Measurements from ENCODE around the gene SLC25A6.
"Not testable (repeated sequence)": the region's sequence is repeated elsewhere in the genome, so short reads cannot be mapped to it uniquely, and the experiment has no call there.

Gene SLC25A6

DNA sequence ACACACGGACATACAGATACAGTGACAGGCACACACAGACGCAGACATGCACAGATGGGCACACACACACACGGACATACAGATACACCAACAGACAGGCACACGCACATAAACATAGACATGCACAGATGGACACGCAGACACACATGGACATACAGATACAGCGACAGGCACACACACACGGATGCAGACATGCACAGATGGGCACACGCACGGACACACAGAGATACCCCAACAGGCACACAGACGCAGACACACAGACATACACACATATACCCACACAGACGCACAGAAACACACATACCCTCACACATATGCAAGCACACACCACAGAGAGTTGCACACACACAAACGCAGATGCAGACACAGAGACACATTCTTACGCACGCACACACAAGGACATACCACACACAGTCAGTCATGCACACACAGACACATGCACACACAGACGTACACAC, 24.4 kb upstream of the SLC25A6 start:
- in situ Hi-C loops (cut with MboI; ENCODE audit: low sequenced_read_pairs), result no loop called here

DNA sequence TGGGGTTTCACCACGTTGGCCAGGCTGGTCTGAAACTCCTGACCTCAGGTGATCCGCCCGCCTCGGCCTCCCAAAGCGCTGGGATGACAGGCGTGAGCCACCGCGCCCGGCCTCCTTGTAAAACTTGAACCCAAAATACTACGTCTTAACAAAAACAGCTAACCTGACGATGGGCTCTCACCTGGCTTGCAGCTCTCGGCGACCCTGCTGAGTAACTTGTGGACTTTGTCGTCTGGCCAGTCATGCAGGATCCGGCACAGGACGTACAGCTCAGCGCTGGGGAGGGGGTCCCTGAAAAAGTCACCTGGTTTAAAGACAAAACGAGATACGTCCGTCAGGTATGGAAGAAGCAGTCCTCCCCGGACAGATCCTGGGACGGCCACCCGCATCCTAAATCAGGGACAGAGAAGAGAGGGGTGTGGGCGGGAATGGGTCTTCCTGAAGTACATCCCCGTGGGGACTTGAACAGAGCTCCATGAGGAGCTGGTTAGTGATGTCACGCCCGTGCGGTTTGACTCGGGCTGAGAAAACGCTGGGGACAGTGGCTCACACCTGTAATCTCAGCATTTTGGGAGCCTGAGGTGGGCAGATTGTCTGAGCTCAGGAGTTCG, 20.7 kb upstream of the SLC25A6 start:
- in situ Hi-C loops (cut with MboI; ENCODE audit: low sequenced_read_pairs), result no loop called here

- in situ Hi-C loops (cut with MboI; ENCODE audit: low sequenced_read_pairs), result no loop called here
Measured at GRCh38 chrX:1411326-1411725, 19.4 kb upstream of the SLC25A6 start.

GRCh38 chrX:1407035-1407434, 15.1 kb upstream of the SLC25A6 start:
- in situ Hi-C loops (cut with MboI; ENCODE audit: low sequenced_read_pairs), result no loop called here

GRCh38 chrX:1405769-1406168, 13.9 kb upstream of the SLC25A6 start:
- in situ Hi-C loops (cut with MboI; ENCODE audit: low sequenced_read_pairs), result not testable (repeated sequence)

- in situ Hi-C loops (cut with MboI; ENCODE audit: low sequenced_read_pairs), result not testable (repeated sequence)
Measured at GRCh38 chrX:1403867-1404266, 12.0 kb upstream of the SLC25A6 start.

DNA sequence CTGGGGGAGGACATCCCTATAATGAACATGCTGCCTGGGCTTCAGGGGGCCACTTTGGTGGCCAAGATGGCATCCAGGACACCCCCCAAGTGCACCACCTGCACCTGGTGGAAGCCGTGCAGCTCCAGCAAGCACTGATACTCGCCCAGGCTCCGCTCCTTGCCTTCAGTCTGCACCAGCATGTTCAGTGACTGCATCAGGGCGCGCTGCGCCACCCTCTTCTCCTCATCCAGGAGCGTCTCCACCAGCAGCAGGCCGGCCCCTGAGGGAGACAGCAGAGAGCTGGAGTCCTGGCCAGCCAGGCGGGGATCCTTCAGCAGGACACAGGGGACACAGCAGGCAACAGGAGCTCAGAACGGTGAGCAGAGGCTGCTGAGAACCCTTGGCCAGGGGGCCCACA, 11.3 kb upstream of the SLC25A6 start:
- in situ Hi-C loops (cut with MboI; ENCODE audit: low sequenced_read_pairs), result no loop called here

GRCh38 chrX:1401611-1402430, 9.9 kb upstream of the SLC25A6 start:
- in situ Hi-C loops (cut with MboI; ENCODE audit: low sequenced_read_pairs), result no loop called here

DNA sequence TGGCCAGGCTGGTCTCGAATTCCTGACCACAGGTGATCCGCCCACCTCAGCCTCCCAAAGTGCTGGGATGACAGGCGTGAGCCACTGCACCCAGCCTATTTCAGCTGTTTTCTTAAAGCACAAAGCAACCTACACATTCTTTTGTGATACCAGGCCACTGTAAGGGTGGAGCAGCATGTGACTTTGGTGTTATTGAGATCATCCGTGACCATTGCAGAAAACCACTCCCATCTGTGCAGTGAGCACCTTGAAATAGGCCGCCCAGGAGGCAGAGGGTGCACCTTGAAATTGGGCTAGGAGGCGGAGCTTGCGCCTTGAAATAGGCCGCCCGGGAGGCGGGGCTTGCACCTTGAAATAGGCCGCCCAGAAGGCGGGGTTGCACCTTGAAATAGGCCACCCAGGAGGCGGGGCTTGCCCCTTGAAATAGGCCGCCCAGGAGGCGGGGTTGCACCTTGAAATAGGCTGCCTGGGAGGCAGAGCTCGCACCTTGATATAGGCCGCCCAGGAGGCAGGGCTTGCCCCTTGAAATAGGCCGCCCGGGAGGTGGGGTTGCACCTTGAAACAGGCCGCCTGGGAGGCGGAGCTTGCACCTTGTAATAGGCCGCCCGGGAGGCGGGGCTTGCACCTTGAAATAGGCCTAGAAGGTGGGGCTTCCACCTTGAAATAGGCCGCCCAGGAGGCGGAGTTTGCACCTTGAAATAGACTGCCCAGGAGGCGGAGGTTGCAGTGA, 9.0 kb upstream of the SLC25A6 start:
- in situ Hi-C loops (cut with MboI; ENCODE audit: low sequenced_read_pairs), result no loop called here

DNA sequence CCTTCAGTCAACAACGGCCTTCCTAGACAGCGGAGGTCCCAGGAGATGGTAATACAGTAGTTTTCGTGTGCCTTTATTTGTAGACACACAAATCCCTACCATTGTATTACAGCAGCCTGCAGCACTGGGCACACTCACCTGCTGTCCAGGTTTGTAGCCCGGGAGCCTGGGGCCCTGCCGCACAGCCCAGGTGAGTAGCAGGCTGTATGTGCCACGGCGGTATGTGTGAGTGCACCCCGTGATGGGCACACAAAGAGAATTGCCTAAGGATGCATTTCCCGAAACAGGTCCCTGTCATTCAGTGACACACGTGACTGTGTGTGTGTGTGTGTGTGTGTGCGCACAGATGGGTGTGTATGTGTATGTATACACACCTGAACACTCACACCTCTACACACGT, 8.1 kb upstream of the SLC25A6 start:
- in situ Hi-C loops (cut with MboI; ENCODE audit: low sequenced_read_pairs), result no loop called here

- in situ Hi-C loops (cut with MboI; ENCODE audit: low sequenced_read_pairs), result no loop called here
Measured at GRCh38 chrX:1398431-1399340, 6.8 kb upstream of the SLC25A6 start.

DNA sequence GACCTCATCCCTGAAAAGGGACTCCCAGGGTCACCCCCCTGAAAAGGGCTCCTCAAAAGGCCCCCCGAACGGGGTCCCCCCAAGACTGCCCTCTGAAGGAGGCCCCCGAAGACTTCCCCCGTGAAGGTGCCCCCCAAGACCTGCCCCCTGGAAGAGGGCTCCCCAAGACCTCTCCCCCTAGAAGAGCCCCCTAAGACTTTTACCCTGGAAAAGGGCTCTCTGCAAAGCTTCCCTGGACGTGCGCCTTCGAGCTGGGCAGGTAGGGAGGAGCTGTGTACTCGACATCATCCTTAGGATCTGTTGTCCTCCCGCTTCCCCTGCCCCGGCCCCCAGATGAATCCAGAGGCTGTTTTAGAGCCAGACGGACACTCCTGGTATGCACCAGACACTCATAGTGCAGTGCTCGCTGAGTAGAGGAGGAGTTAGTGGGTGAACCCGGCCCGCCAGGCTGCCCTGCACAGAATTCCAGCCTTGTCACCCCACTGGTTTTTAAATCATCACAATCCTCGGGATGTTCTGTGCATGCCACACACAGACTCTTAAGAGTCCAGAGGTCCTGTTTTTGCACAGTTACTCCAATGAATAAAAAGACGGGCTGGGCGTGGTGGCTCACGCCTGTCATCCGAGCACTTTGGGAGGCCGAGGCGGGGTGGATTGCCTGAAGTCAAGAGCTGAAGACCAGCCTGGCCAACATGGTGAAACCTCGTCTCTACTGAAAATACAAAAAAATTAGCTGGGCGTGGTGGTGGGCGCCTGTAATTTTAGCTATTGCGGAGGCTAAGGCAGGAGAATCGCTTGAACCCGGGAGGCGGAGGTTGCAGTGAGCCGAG, 5.7 kb upstream of the SLC25A6 start:
- in situ Hi-C loops (cut with MboI; ENCODE audit: low sequenced_read_pairs), result no loop called here

DNA sequence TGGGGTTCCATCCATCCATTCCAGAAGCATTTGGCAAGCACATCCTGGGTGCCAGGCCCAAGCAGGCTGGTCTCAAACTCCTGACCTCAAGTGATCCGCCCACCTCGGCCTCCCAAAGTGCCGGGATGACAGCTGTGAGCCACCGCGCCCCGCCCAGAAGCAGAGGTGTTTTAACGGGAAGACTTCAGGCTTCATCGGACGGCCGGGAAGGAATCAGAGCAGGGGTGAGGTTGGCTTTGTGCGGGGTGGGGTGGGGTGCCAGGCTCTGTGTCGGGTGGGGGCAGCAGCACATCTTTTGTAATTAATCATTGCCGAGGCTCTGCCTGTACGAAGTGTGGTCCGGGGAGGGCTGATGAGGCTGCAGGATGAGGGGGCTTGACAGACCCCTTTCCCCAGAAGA, 5.1 kb upstream of the SLC25A6 start:
- in situ Hi-C loops (cut with MboI; ENCODE audit: low sequenced_read_pairs), result no loop called here

DNA sequence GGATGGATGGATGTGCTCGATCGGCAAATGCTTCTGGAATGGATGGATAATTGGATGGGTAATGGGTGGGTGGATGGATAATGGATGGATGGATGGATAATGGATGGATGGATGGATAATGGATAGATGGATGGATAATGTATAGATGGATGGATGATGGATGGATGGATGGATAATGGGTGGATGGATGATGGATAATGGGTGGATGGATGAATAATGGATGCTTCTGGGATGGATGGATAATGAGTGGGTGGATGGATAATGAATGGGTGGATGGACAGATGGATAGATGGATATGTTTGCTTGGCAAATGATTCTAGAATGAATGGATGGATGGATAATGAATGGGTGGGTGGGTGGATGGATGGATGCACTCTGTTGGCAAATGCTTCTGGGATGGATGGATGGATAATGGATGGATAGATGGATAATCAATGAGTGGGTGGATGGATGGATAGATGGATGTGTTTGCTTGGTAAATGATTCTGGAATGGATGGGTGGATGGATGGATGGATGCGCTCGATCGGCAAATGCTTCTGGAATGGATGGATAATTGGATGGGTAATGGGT, 3.8 kb upstream of the SLC25A6 start:
- in situ Hi-C loops (cut with MboI; ENCODE audit: low sequenced_read_pairs), result no loop called here

- in situ Hi-C loops (cut with MboI; ENCODE audit: low sequenced_read_pairs), result no loop called here
Measured at GRCh38 chrX:1394731-1395501, 3.0 kb upstream of the SLC25A6 start.

- in situ Hi-C loops (cut with MboI; ENCODE audit: low sequenced_read_pairs), result no loop called here
Measured at GRCh38 chrX:1393871-1394615, 2.1 kb upstream of the SLC25A6 start.

DNA sequence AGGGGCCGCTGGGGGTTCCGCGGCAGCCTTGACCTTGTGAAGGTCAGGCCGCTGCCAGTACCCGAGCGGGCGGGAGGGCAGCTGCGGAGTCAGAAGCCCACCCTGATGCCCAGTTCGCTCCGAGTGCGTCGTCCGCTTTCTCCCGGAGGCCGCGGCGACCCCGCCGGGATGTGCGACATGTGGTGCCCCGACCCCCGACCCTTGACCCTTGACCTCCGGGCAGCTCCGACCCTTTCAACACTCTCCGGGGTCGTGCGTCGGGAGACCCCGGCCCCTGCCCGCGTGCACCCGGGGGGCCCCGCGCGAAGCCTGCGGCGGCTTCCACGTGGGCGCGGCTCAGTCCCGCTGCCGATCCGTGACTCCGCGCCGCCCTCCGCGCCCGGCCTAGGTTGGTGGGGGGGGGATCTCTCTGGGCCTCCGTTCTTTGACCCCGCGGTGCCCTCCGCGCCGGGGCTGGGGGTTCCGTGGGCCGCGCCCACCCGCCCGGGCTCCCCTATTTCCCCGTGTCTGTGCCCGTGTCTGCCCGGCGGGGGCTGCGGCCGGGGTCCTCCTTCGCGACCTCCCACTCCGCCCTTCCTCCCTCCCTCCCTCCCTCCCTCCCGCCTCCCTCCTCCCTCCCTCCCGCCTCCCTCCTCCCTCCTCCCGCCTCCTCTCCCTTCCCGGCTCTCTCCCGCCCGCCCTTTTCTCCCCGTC, 609 bp upstream of the SLC25A6 start:
- in situ Hi-C loops (cut with MboI; ENCODE audit: low sequenced_read_pairs), result no loop called here

DNA sequence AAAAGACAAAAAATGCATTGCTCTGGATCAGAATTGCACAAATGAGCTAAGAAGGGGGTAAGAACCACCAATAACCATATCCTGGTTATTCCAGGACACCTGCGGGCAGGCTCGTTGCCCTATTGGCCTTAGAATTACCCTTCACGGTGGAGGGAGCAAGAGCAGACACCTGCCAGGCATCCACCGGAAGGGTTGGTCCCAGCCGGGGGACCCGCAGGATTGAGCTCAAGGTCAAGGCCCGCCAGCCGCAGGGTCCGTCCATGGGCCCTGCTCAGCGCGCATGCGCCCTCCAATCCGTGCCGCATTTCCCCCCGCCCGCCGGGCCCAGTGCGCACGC, 575 bp downstream of the SLC25A6 start:
- in situ Hi-C loops (cut with MboI; ENCODE audit: low sequenced_read_pairs), result no loop called here

All from hTERT RPE-1 (cell line).